Midbrain (tissue), 1 donor: Measurements from ENCODE around the gene BARX1.
"Not testable (repeated sequence)": the region's sequence is repeated elsewhere in the genome, so short reads cannot be mapped to it uniquely, and the experiment has no call there.

Experiments
- DNase-seq: peaks from one replicate; lab custom pipeline; 2025; lab: John Stamatoyannopoulos, UW

BARX1 gene

DNA sequence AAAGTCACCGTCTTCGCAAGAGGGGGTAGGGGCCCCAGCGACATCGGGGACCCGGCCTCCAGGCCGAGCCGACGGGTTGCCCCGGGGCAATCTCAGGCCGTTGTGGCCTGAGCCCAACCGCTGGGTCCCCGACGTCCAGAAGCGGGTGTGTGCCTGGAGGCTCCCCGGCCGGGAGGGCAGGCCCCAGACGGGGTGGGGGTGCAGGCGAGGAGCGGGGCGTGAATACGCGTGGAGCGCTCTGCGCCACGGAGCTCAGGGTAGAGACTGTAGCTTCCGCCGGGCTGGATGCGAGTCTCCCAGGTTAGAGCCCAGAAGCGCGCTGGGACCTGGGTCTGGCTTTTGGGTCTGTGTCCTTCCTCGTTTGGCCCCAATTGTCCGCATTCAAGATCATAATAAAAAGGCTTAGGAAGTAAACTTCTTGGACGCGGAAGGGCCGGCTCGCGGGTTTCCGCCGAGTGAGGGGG, 3.5 kb downstream of the BARX1 start:
- no peak for DNase-seq

DNA sequence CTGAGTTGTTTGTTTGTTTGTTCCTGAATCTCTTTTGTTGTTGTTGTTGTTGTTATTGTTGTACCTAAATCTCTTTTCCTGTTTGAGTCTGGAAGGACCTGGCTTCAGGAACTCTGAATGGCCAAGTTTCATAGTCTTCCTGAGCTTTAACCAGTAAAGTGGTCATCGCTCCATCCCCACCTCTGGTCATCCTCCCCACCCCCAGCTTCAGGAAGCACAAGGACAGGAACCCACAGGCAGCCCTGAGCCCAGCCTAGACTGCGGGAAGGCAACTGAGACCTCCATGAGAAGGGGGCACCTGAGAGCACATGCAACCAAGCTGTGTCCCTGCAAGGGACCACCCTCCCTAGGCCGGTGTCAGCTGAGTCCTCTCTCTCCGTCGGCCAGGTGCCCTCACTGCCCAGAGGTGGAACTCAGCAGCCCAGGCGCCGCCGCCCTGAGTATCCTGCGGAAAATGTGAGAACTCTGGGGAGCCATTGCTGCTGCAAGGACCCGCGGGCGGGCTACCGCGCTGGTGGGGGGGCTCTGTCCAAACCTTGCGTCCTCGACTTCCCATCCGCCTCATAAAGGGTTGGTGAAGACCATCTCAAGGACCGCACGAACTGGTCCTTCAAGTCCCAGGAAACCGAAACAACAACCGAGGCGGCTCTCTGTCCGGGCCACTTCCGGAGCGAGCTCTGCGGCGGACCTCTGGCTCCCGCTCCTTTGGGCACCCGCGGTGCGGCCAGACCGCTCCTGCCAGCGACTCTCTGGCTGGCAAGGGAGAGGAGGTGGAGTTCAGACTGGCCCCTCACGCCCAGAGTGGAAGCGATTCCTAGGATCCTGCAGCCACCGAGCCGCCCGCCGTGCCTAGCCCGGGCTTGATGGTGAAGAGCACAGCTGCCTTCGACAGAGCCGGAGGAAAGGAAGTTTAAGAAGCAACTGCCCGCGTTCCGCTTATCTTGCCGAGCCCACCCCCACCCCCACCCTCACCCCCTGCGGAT, 4.2 kb downstream of the BARX1 start:
- DNase-seq: no peak

DNA sequence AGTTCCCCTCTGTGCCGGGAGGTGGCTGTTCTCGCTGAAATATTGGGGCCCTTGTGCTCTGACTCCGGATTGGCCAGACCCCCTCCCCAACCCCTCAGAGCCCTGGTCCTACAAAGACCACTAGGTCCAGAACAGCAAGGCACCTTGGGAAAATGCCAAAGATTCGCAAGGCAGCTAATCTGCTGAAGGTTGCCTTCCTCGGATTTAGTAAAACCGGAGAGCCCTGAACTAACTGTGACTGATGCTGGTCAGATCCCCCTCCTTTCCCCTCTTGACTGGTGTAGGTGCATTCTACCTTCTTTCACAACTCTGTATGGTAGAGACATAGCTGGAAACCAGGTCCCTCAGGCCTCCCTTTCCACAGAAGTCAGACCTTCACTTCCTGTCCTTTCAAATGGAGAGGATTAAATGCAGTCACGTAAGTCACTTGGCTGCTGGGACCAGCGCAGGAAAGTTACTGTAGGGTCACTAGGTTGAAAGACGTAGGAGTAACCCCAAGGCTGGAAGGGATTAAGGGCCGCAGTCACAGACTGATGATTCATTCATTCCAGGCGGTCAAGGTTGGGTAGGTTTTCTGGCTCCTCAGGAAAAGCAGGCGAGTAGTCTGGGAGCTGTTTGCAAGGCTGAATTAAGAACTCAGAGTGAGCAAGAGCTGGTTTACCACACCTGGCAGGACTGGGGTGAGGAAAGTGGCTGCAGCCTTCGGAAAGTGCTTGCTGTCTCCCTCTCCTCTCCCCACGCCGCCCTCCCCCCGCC, 5.3 kb downstream of the BARX1 start:
- DNase-seq: no peak

DNA sequence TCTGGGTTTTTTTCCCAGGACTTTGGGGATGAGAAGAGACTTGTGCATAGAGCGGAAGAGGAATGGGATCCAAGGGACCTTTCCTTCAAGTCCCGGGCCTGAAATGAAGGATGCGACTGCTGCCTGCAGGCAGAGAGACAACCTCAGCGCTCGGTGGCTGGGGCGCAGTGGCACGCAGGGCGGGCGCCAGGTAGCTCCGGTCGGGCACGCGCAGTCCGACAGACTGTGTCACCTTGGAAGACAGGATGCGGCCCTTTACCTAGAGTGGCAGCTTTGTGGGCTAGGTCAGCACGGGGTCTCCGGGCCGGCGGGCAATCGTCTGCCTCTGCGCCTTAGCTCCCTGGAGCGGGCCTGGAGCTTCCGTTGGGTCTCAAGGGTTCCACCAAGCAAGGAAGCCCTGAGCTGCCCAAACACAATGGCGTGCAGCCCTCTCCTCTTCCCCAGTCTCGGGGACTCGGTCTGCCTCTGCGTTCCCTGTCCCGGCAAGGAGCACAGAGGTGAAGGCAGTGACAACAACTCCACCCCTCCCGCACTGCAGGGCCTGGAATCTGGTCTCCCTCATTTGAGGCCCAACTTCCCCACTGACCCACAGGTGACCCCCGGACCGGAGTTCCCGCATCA, 6.0 kb downstream of the BARX1 start:
- no peak for DNase-seq

DNA sequence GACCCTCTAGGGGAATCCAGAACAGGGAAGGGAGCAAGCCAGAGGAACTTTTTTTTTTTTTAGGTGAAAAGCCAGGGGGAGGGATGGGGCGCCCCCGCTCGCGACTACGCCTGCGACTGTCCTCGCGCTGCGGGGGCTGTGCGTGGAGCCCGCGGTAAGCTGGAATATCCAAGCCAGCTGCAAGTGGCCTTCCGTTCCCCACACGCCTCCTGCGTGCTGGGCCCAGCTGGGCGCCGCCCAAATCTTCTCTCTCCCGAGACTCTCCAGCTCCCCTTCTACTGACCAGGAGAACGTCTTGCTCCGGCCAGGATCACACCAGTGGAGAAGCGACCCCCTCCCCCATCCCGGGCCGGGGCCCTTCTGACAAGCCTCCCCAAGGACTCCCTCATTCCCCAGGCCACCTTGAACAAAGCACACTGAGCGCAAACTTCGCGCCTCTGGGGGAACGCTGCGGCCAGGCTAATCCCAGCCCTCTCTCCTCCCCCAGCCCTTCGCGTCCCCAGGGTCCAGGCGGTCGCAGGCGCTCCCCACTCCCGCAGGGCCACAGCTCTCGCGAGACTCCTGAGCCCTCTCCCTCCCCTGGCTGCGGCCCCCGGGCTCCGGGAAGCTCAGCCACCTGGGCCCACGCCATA, 6.6 kb downstream of the BARX1 start:
- DNase-seq: no peak

DNA sequence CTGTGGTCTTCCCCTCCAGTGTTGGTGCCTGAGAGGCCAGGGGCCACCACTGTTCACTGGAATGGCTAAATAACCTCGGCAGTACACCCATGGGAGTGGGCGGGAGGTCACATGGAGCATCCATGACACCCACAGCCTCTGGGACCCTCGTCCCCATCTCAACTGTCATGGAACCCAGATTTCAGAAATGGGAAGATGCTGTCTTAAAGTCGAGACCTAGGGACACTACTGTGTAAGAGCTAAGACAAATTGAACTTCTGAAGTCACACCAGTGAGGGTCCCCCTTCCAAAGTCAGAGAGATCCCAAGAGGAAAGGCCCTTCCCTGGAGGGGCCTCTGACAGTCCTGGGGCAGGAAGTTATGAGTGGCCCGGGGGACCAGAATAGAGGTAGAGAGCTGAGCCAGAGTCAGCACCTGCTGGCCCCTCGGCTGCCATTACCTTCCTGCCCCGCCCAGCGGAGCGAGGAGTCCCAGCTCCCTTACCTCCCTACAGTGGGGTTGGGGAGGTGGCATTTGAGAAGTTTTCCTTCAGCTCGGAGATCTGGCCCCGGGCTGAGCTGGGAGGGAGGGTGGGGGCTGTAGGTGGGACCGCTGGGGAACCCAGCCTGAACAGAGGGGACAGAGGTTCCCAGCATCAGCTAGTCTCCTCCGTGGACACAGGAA, 7.6 kb downstream of the BARX1 start:
- no peak for DNase-seq

DNA sequence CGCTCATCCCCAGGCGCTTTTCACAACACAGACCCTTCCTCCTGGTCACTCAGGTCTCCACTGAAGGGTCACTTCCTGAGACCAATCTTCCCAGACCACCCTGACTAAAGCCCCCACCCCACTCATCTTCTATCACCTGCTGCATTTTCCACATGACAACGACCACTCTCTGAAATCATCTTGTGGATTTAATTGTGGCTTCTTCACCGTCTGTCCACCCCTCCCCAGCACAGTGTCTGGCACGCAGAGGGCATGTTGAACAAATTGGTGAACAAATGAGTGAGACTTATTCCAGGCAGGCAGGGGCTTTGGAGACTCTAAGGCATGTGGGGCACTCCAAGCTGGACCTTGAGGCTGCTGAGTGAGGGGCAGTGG, 8.8 kb downstream of the BARX1 start:
- DNase-seq: no peak

DNA sequence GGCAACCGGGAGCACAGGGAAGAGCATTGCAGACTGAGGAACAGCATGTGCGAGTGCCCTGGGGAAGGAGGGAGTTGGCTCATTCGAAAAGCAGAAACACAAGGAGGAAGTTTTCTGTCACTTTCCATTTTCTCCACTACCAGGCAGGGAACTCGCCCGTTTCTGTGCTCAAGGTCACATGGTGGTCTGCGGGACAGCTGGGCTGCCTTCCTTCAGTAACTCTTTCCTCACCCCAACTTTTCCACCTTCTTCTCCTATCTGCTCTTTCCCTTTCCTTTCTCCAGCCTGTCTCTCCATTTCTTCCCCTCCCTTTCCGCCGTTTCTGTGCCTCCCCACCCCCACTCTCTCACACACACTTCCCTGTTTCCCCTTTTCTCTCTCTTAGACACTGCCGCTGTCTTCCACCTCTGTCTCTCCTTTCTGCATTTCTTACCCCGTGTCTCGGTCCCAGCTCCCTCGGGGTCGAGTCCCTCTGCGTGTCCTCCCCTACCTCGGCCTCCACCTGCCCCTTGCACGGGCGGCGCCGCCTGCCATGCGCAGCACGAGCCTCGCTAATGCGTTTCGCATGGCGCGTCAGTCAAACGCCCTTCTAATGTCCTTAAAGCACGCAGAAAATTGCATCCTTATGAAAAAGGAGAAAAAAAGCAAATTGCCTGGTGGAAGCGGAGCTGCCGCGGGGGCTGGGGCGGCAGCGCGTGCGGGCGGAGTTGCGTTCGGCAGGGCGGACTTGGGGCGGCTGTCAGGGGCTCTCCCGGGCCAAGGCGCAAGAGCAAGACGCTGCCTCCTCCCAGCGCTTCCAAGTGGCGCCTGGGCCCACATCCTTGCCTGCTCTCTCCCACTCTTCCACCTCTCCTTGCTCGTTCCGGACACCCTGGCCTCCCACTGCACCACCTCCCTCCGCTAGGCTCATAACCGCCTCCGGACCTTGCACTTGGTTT, 9.5 kb downstream of the BARX1 start:
- DNase-seq: no peak

DNA sequence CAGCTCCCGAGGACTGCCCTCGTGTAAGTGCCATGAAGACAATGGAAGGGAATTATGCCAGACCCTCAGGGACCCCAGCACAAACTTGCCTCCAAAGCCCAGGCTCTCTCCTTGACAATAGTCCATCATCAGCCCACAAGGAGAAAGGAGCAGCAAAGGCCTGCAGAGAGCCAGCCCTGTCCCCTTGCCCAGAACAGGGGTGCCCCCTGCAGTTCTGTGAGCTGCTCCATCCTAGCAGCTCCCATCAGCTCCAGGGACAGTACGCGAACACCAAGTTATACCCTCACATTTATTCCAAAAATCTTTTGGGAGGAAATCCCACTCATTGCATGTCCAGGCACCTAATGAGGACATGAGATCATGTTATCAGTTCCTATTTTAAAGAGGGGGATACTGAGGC, 11.1 kb downstream of the BARX1 start:
- no peak for DNase-seq

DNA sequence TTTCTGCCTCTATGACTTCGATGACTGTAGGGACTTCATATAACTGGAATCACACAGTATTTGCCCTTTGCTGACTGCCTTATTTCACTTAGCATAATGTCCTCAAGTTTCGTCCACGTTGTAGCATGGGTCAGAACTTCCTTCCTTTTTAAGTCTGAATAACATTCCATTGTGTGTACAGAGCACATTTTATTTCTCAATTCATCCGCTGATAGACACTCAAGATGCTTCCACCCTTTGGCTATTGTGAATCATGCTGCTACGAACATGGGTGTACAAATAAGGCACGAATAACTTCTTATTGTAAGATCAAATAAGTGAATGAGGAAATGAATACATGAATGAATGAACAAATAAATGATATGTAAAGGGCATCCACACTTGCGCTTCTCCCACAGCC, 13.0 kb downstream of the BARX1 start:
- no peak for DNase-seq

DNA sequence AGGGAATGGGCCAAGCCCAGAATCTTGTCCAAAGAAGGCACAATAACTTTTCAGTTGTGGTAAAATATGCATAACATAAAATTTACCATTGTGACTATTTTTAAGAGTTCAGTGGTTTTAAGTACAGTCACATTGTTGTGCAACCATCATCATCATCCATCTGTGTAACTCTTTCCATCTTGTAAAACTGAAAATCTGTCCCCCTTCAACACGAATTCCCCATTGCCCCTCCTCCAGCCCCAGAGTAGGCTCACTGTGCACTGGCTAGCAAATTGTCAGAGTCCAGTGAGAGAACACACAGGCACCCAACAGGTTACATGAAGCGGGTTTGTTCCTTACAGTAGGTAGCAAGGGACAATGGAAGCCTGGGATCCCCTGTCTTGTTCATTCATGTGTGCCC, 13.7 kb downstream of the BARX1 start:
- DNase-seq: no peak

DNA sequence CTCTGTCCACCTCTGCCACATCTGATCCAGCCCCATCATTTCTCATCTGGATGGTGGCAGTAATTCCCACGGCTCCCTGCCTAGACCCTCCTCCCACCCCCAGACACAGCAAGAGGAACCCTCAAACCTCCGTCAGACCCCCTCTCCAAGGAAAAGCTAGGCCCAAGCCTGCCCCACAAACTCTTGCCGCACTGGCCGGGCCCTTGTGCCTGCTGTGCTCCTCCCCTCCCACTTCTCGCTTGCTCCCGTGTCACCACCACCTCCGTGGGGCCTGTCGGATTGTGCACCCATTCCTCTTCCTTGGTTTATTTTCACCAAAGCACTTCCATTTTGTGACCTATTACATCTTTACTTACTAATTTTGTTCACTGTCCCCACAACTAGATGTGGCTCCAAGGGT, 14.2 kb downstream of the BARX1 start:
- no peak for DNase-seq

DNA sequence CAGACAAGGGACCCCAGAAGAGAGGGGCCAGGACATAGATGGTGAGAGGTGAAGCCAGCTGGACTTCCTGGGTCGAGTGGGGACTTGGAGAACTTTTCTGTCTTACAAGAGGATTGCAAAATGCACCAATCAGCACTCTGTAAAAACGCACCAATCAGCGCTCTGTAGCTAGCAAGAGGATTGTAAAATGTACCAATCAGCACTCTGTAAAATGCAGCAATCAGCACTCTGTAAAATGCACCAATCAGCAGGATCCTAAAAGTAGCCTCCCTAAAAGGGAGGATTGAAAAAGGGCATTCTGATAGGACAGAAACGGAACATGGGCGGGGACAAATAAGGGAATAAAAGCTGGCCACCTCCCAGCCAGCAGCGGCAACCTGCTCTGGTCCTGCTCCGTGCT, 15.6 kb downstream of the BARX1 start:
- not testable (repeated sequence) for DNase-seq

DNA sequence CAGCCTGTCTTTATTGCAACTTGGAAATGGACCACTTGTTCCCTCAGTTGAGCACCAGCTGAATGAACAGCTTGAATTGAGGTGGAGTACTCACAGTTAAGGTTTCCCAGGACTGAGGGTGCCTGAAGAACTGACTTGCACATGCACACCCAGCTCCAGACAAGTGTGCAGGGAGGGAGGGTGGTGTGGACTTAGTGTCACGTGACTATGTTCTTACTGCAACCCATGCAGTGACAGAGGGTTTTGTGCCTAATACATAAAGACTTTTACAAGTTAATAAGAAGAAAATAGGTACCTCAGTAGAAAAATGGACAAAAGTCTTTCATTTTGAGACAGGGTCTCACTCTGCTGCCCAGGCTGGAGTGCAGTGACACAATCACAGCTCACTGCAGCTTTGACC, 18.0 kb downstream of the BARX1 start:
- no peak for DNase-seq

DNA sequence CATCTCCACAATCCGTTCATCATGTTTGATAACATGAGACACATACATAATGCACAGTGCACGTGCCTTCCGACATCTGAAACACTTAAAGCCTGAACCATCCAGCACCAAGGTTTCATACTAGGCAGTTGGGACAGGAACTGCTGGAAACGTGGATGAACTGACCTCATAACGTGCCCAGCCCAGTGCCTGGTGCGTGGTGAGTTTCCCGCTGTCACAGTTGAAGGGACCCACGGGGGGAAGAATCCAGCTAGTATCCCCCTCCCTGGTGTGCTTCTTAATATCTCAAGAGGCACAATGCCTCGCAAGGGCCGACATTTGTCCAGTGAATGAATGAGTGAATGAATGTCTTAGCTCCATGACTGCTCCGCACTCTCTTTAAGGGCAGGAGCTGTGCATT, 23.2 kb downstream of the BARX1 start:
- no peak for DNase-seq

DNA sequence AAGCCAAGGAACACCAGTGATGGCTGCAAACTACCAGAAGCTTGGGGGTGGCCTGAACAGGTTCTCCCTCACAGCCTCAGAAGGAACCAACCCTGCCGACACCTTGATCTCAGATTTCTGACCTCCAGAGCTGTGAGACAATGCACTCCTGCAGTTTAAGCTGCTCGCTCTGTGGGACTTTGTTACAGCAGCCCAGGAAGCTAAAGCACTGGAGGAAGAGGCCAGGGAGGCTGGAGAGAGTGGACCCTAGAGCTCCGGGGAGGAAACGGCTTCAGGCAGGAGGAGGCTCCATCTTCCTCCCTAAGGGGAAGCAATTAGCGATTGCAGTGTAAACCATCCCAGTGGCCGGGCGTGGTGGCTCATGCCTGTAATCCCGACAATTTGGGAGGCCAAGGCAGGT, 25.1 kb downstream of the BARX1 start:
- DNase-seq: no peak

DNA sequence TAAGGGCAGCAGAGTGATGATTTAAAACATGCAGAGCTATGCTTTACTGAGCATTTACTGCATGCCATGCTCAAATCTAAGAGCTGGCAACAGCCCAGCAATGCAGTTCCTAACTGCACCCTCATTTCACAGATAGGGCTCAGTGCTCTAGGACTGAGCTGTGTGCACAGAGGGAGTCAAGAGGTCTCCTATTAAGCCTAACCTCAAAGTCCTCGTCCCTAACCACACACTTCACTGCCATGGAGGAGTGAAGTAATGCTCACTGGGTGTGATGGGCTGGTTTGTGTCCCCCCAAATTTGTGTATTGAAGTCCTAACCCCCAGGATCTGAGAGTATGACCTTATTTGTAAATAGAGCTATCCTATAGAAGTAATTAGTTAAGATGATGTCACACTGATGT, 25.9 kb downstream of the BARX1 start:
- no peak for DNase-seq

DNA sequence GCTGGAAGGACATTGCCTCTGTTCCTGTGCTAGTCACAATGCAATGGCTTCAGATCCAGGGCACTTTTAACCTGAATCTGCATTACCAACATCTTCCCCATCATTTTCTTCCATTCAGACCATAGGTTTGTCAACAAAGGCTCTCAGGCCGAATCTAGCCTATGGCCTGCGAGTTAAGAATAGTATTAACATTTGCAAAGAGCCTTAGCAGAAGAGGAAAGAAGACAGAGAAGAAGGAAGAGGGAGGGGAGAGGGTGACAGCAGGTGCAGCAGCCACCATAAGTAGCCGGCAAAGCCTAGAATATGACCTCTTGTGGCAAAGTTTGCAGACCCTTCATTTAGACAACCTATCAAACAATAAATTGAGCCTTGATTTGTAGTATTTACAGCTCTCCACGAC, 32.6 kb downstream of the BARX1 start:
- DNase-seq: no peak

DNA sequence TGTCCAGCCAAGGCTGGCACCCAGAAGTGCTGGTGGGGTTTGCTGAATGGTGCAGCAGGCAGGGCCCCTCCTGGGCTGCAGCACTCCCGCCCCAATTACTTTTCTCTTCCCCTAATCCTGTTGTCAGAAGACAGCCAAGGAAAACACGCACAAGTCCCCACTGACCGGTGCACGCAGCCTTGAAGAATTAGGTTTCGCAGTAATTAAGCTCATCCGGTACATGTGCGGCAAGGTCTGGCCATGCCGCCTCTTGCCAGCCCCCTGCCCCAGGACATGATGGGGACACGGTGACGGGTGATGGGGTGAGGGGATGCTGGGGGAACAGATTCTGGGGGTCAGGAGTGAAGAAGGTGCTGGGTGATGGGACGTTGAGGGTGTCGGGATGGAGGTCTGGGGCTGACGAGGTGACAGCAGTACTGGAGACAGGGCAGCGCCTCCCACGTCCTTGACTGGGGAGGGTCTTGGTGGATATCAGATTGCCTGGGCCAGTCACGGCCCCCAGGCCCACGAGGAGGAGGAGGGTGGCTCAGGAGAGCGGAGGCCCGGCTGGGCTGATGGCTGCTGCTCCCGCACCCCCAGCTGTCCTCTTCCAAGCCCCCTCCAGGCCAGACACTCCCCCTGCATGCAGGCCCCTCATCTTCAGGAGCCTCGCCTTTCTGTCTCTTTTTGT, 34.9 kb downstream of the BARX1 start:
- no peak for DNase-seq

DNA sequence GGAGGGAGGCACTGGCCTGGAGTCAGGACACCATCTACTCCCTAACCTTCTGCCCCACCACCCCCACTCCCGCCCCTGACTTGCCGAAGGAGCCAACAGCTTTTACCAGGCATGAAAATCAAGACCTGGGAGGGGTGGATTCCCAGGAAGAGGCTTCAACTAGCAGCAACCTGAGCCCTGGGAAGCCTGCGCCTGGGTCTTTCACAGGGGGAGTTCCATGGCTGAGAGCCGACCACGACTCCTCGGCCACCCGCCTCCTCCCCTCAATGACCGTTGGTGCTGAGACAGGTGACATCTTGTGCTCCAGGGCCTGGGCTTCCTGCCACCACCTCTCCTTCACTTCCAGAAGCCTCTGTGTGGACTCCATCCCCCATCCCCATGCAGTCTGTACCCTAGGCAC, 37.1 kb downstream of the BARX1 start:
- no peak for DNase-seq
